ENCODE results near the gene CENPV.
A peak's percentile ranks its signal among the peaks of the same experiment; 100 is the strongest.

CENPV gene

DNA sequence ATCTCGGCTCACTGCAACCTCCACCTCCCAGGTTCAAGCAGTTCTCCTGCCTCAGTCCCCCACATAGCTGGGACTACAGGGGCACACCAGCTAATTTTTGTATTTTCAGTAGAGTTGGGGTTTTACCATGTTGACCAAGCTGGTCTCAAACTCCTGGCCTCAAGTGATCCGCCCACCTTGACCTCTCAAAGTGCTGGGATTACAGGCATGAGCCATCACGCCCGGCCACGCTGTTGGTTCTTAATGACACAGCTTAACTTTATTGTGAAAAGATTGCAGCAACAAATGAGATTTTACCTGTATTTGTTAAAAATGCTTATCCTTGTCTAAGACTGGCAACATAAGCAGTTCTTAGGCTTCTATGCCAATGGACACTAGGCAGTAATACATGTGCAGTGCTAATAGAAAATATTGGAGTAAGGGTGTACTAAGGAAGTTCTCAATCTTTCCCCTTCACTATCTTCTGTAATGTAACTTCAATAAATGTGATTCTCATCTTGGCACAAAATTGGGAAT, 30.6 kb upstream of the CENPV start:
- Histone ChIP-seq H3K27me3 (no peaks in the 10 kb centered on the region), H3K4me1 (no peaks in the 10 kb centered on the region), H3K4me3 (ENCODE audit: low read depth, low read length) (no peak overlapping the region), H3K9me3 (no peaks in the 10 kb centered on the region), H3K36me3 (peaks cover 12% of the 10 kb centered on the region)
- no peak for DNase-seq
- TF ChIP-seq CTCF (IDR thresholded peaks at IDR 0.05; ENCODE audit: low read depth, low read length) = no peak

- Histone ChIP-seq H3K4me3 (ENCODE audit: low read depth, low read length) (peak overlapping the region; percentile 14; the same call in 1 of the 2 replicates), H3K4me1 (no peaks in the 10 kb centered on the region), H3K27me3 (no peaks in the 10 kb centered on the region), H3K36me3 (peaks cover 12% of the 10 kb centered on the region), H3K9me3 (no peaks in the 10 kb centered on the region)
- no peak for TF ChIP-seq CTCF (IDR thresholded peaks at IDR 0.05; ENCODE audit: low read depth, low read length)
- no peak for DNase-seq
Observed at GRCh38 chr17:16383216-16383615, 29.9 kb upstream of the CENPV start.

DNA sequence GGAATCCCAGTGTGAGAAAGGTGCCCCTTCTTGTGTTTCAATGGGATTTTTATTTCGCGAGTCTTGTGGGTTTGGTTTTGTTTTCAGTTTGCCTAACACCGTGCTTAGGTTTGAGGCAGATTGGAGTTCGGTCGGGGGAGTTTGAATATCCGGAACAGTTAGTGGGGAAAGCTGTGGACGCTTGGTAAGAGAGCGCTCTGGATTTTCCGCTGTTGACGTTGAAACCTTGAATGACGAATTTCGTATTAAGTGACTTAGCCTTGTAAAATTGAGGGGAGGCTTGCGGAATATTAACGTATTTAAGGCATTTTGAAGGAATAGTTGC, 28.2 kb upstream of the CENPV start:
- Histone ChIP-seq H3K36me3 (peaks cover 12% of the 10 kb centered on the region), H3K9me3 (no peaks in the 10 kb centered on the region), H3K4me1 (no peaks in the 10 kb centered on the region), H3K27me3 (no peaks in the 10 kb centered on the region), H3K4me3 (ENCODE audit: low read depth, low read length) (peak overlapping the region; percentile 97)
- no peak for TF ChIP-seq CTCF (IDR thresholded peaks at IDR 0.05; ENCODE audit: low read depth, low read length)
- DNase-seq = no peak

- peak within 1 kb of the TSS; percentile 97 for H3K4me3 ChIP-seq (ENCODE audit: low read depth, low read length)
- no peaks in the 10 kb centered on the region for H3K27me3 ChIP-seq
- peaks cover 12% of the 10 kb centered on the region for H3K36me3 ChIP-seq
- peak; percentile 92 for DNase-seq
- H3K9me3 ChIP-seq = no peaks in the 10 kb centered on the region
- H3K4me1 ChIP-seq = no peaks in the 10 kb centered on the region
- TF ChIP-seq CTCF (IDR thresholded peaks at IDR 0.05; ENCODE audit: low read depth, low read length) = no peak
Observed at GRCh38 chr17:16380640-16381495, 27.6 kb upstream of the CENPV start, which contains the start of gene UBB. Gene UBB, plus strand, starts transcription at chr17:16381091. Its CDS starts 817 bp downstream, at chr17:16381908.

DNA sequence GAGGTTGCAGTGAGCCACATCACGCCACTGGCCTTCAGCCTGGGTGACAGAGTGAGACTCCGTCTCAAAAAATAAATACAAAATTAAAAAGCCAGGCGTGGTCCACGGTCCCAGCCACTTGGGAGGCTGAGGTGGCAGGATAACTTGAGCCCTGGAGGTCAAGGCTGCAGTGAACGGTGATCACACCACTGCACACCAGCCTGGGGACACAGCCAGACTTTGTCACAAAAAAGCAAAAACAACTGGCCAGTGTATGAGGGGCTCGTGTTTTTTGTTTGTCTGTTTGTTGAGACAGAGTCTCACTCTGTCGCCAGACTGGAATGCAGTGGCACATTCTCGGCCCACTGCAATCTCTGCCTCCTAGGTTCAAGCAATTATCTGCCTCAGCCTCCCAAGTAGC, 26.4 kb upstream of the CENPV start:
- Histone ChIP-seq H3K4me3 (ENCODE audit: low read depth, low read length) (no peak overlapping the region), H3K4me1 (no peaks in the 10 kb centered on the region), H3K9me3 (no peaks in the 10 kb centered on the region), H3K27me3 (no peaks in the 10 kb centered on the region), H3K36me3 (peaks cover 12% of the 10 kb centered on the region)
- no peak for TF ChIP-seq CTCF (IDR thresholded peaks at IDR 0.05; ENCODE audit: low read depth, low read length)
- DNase-seq = no peak

DNA sequence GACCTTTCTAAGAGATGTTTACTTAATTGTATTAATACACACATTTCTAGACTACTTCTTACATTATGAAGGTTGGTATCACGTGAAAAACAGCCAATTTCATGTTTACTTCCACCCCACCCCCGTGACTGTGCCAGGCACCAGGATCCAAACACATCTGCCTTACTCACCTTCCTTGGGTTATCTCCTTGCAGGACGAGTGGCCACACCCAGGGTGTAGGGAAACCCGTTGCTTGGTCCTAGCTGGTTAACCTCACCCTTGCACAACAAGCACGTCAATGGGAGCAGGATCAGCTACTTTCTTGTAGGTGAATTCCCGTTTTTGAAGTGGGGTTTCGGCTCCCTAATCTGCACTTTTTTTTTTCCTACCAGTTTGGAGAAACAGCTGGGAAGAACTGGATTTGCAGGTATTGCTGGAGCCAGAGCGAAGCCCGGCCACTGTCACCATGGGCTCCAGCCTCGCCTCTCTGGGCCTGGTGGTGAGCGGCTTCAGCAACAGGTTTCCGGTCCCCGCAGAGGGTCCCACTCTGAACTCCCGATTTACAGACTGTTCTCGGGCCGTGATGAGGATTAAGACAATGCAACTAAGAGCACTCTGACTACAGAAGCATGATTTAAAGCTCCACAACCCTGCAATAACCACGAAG, 25.5 kb upstream of the CENPV start:
- H3K4me1 ChIP-seq = no peaks in the 10 kb centered on the region
- H3K9me3 ChIP-seq = no peaks in the 10 kb centered on the region
- DNase-seq = no peak
- H3K27me3 ChIP-seq = no peaks in the 10 kb centered on the region
- H3K4me3 ChIP-seq (ENCODE audit: low read depth, low read length) = no peak overlapping the region
- peaks cover 12% of the 10 kb centered on the region for H3K36me3 ChIP-seq
- no peak for TF ChIP-seq CTCF (IDR thresholded peaks at IDR 0.05; ENCODE audit: low read depth, low read length)

All from BE2C (cell line).